BE2C (cell line): Measurements from ENCODE around the gene REEP1.

Experiments used
- DNase-seq: peaks from one replicate; pipeline ENCODE4 v3.0.0-alpha.2; 2020
- H3K27me3 ChIP-seq: fragments of 250-450 bp; sonication (Bioruptor Pico); 2 replicates; pipeline ENCODE4 v1.5.1; 2020; ENCODE audit warnings: mild to moderate bottlenecking
- H3K36me3 ChIP-seq: fragments of 250-450 bp; sonication (Bioruptor Pico); 2 replicates; pipeline ENCODE4 v1.5.1; 2020; ENCODE audit warnings: mild to moderate bottlenecking
- H3K4me1 ChIP-seq: fragments of 250-450 bp; sonication (Bioruptor Pico); 2 replicates; pipeline ENCODE4 v1.5.1; 2020
- H3K4me3 ChIP-seq: 2 replicates; pipeline ENCODE4 v1.5.1; 2011; ENCODE audit warnings: low read depth, low read length
- H3K9me3 ChIP-seq: fragments of 250-450 bp; sonication (Bioruptor Pico); 2 replicates; pipeline ENCODE4 v1.5.1; 2020
- TF ChIP-seq, protein P1 (sequence below): IDR thresholded peaks from 2 replicates; pipeline ENCODE4 v1.5.1; 2012; ENCODE audit warnings: mild to moderate bottlenecking, low read depth, low read length

Gene REEP1

DNA sequence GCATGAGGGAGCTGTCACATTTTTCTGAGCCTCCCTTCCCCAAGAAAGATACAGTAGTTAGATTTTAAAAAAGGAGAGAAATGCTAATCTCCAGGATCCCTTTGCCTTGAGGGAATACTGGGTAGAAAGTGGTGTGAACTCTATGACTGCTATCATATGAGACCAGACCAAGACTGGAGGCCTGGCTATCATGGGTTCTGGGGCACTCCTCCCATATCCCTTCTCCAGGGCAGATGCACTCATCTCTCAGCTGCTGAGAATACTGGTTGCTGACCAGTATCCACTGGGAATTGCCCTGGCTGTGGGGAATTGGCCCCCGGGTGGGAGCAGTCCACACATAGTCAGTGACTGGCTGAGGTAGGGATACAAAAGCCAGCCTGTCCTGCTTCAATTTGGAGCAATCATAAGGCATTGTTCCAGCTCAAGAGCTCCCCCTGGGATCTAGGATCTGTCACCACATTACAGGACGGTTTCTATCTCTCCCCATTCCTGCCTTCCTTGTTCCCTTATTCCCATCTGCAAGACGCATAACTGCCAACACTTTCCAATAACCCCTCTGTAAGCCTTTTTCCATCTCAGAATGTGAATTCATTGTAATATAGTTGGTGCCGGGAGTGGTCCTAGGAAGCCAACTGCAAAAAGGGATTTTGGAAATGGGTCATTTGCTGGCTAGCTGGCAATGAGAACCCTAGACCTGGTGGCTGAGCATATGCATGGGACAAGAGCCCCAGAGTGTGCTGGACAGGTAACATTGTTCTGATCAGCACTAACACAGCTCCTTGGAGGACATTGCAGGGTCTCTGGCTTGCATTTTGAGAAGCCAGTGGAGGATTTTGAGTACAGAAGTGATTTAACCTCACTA, 35.4 kb upstream of the REEP1 start:
- H3K36me3 ChIP-seq = no peaks in the 10 kb centered on the region
- H3K4me3 ChIP-seq = no peak overlapping the region
- no peaks in the 10 kb centered on the region for H3K4me1 ChIP-seq
- DNase-seq = peak; percentile 51
- no peaks in the 10 kb centered on the region for H3K27me3 ChIP-seq
- TF ChIP-seq, protein P1, sequence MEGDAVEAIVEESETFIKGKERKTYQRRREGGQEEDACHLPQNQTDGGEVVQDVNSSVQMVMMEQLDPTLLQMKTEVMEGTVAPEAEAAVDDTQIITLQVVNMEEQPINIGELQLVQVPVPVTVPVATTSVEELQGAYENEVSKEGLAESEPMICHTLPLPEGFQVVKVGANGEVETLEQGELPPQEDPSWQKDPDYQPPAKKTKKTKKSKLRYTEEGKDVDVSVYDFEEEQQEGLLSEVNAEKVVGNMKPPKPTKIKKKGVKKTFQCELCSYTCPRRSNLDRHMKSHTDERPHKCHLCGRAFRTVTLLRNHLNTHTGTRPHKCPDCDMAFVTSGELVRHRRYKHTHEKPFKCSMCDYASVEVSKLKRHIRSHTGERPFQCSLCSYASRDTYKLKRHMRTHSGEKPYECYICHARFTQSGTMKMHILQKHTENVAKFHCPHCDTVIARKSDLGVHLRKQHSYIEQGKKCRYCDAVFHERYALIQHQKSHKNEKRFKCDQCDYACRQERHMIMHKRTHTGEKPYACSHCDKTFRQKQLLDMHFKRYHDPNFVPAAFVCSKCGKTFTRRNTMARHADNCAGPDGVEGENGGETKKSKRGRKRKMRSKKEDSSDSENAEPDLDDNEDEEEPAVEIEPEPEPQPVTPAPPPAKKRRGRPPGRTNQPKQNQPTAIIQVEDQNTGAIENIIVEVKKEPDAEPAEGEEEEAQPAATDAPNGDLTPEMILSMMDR = peak; percentile 65
- H3K9me3 ChIP-seq = no peaks in the 10 kb centered on the region

DNA sequence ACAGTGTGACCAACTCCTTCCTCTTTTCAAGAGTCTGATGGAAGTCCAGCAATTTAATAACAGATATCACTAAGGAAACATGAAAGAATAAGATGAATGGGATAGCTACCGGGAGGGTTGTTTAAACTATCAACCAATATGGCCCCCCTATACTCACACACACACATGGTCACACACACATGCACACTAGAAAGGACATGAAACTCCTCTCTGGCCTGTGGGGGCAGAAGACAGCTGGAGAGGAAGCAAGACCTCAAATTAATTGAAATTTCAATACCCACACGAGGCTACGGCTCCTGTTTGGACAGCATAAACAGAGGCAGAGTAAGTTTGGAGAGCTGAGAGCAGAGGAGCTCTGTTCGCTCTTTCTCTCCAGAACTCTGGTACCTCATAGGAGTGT, 34.7 kb upstream of the REEP1 start:
- H3K36me3 ChIP-seq = no peaks in the 10 kb centered on the region
- no peaks in the 10 kb centered on the region for H3K4me1 ChIP-seq
- no peaks in the 10 kb centered on the region for H3K27me3 ChIP-seq
- DNase-seq = no peak
- H3K9me3 ChIP-seq = no peaks in the 10 kb centered on the region
- no peak overlapping the region for H3K4me3 ChIP-seq
- TF ChIP-seq, protein P1 = no peak

DNA sequence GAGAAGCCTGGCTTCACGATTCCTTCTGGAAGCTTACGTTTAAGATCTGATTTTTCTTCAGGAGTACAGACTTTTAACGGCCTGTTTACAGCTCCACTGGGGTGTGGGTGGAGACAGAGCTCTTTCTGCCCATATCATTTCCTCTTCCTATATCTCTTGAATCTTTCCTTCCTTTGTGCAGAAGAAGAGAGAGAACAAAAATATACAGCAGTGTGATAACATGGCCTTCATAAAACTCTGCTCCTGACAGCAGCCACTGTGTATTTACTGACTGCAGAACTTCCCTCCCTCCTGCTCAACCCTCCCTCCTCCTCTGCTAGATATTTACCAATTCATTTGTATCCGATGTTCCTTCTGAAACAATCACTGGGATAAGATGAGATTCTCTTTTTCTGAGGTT, 34.1 kb upstream of the REEP1 start:
- TF ChIP-seq, protein P1 = no peak
- Histone ChIP-seq H3K9me3 (no peaks in the 10 kb centered on the region), H3K36me3 (no peaks in the 10 kb centered on the region), H3K4me1 (no peaks in the 10 kb centered on the region), H3K27me3 (no peaks in the 10 kb centered on the region), H3K4me3 (no peak overlapping the region)
- no peak for DNase-seq

DNA sequence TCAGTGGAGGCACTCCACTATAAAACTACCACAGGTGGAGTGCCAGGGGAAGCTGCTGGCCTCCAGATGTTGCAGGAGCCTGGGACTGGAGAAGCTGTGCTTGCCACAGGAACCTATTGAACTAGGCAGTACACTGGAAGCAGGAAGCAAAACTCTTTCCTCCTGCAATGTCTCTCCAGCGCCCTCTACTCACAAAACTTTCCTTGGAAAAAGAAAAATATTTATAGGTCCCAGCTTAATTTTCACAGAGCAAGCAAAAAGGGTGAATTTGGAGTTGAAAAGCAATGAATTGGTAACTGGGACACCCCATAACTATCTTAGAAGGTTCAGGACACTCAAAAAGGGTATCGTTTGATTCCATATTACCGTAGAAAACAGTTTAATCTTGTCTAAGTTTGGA, 33.2 kb upstream of the REEP1 start:
- Histone ChIP-seq H3K9me3 (no peaks in the 10 kb centered on the region), H3K4me3 (no peak overlapping the region), H3K27me3 (no peaks in the 10 kb centered on the region), H3K36me3 (no peaks in the 10 kb centered on the region), H3K4me1 (no peaks in the 10 kb centered on the region)
- TF ChIP-seq, protein P1 = peak; percentile 15; the same call in 1 of the 2 replicates
- DNase-seq = no peak

DNA sequence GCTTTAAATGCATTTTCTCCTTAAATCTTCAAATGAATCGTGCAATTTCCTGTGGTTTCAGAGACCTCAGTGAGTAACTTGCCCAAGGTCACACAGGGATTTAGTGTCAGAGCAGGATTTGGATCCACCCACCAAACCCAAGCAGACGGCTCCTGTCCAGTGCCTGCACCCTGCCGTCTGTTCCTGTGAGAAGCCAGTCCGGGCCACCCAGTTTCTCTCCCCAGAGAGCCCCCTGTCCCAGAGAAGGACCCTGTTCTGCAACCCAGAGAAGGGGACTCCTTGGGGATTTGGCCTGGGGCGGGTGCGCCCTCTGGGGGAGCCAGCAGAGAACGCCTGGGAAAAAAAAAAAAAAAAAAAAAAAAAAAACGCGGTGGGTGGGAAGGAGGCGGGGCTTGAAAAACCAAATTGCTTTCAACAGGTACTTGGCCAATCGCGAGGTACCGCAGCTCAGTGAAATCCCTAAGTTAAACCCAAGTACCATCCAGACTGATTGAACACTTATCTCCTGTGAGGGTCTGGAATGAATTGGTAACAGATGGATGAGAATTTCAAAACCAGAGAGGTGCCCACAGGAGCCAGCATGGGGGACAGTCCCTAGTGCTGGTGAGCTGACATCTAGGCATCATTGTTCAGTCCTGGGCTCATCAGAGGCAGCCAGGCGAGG, 30.9 kb upstream of the REEP1 start:
- TF ChIP-seq, protein P1 = peak; percentile 62
- peak; percentile 62 for DNase-seq
- H3K9me3 ChIP-seq = no peaks in the 10 kb centered on the region
- H3K4me3 ChIP-seq = no peak overlapping the region
- no peaks in the 10 kb centered on the region for H3K4me1 ChIP-seq
- no peaks in the 10 kb centered on the region for H3K27me3 ChIP-seq
- no peaks in the 10 kb centered on the region for H3K36me3 ChIP-seq

DNA sequence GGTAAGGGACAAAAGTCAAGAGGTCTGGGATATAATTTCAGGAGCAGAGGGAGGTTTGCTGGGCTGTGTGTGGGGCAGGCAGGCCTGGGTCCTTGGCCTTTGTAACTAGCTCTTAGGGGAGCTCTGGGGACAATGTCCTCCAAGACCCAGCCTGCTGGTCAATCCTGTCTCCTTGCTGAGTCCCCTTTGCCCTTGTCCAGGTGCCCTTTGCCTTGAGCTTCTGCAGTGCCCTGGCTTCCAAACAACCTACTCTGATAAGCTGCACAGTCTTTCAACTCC, 30.0 kb upstream of the REEP1 start:
- H3K9me3 ChIP-seq = no peaks in the 10 kb centered on the region
- H3K27me3 ChIP-seq = no peaks in the 10 kb centered on the region
- no peaks in the 10 kb centered on the region for H3K36me3 ChIP-seq
- TF ChIP-seq, protein P1 = no peak
- H3K4me1 ChIP-seq = no peaks in the 10 kb centered on the region
- DNase-seq = no peak
- H3K4me3 ChIP-seq = no peak overlapping the region
